GM12872 (cell line): ENCODE results near the gene KRTAP5-11.
"Not testable (repeated sequence)": the region's sequence is repeated elsewhere in the genome, so short reads cannot be mapped to it uniquely, and the experiment has no call there.

Source experiments
- CTCF ChIP-seq: IDR thresholded peaks from 3 replicates; pipeline ENCODE4 v1.5.1; 2011; ENCODE audit warnings: low read depth, mild to moderate bottlenecking, low read length, moderate library complexity; ENCODE audit not compliant: insufficient read depth

KRTAP5-11 gene

GRCh38 chr11:71539017-71539416, 43.7 kb downstream of the KRTAP5-11 start:
- no peak for TF ChIP-seq CTCF

- no peak for TF ChIP-seq CTCF
Measured at GRCh38 chr11:71538666-71538990, 44.0 kb downstream of the KRTAP5-11 start.

GRCh38 chr11:71537977-71538665, 44.6 kb downstream of the KRTAP5-11 start, which contains the start of gene KRTAP5-8:
Gene KRTAP5-8 (plus strand): TSS chr11:71538025. CDS start chr11:71538056, 31 bp downstream.
- TF ChIP-seq CTCF, result not testable (repeated sequence)

- TF ChIP-seq CTCF, result no peak
Measured at GRCh38 chr11:71537537-71537936, 45.1 kb downstream of the KRTAP5-11 start.

- no peak for TF ChIP-seq CTCF
Measured at GRCh38 chr11:71535825-71536224, 46.9 kb downstream of the KRTAP5-11 start.

- TF ChIP-seq CTCF, result no peak
Measured at GRCh38 chr11:71532036-71532610, 50.6 kb downstream of the KRTAP5-11 start.
